ENCODE results near the gene NLK.

Gene NLK

GRCh38 chr17:28141773-28142172 lies 99.3 kb downstream of the NLK start:
- no peak for ATAC-seq
- TF ChIP-seq PPARA (CRISPR knock-in tag; IDR thresholded peaks at IDR 0.05; ENCODE audit: borderline replicate concordance) (no peak), BACH2 (CRISPR knock-in tag; IDR thresholded peaks at IDR 0.05; ENCODE audit: borderline replicate concordance) (no peak), ARNTL (CRISPR knock-in tag; IDR thresholded peaks at IDR 0.05; ENCODE audit: borderline replicate concordance, low read depth) (no peak), TCF4 (CRISPR knock-in tag; IDR thresholded peaks at IDR 0.05; ENCODE audit: borderline replicate concordance) (no peak), CREB5 (CRISPR knock-in tag; IDR thresholded peaks at IDR 0.05; ENCODE audit: low read depth) (no peak), ESRRG (CRISPR knock-in tag; IDR thresholded peaks at IDR 0.05) (no peak), ISL1 (CRISPR knock-in tag; IDR thresholded peaks at IDR 0.05) (no peak), GLIS3 (CRISPR knock-in tag; IDR thresholded peaks at IDR 0.05) (no peak), ZNF8 (CRISPR knock-in tag; IDR thresholded peaks at IDR 0.05) (no peak), CSRNP3 (CRISPR knock-in tag; IDR thresholded peaks at IDR 0.05) (no peak)

- no peak for ATAC-seq
- no peak for TF ChIP-seq CREB5 (CRISPR knock-in tag; IDR thresholded peaks at IDR 0.05; ENCODE audit: low read depth)
- TF ChIP-seq BACH2 (CRISPR knock-in tag; IDR thresholded peaks at IDR 0.05; ENCODE audit: borderline replicate concordance), result no peak
- no peak for TF ChIP-seq ESRRG (CRISPR knock-in tag; IDR thresholded peaks at IDR 0.05)
- TF ChIP-seq CSRNP3 (CRISPR knock-in tag; IDR thresholded peaks at IDR 0.05), result no peak
- no peak for TF ChIP-seq TCF4 (CRISPR knock-in tag; IDR thresholded peaks at IDR 0.05; ENCODE audit: borderline replicate concordance)
- no peak for TF ChIP-seq TSHZ2 (CRISPR knock-in tag; IDR thresholded peaks at IDR 0.05)
These were observed 99.8 kb downstream of the NLK start for GRCh38 chr17:28142305-28142704.

GRCh38 chr17:28144019-28144418 lies 101.5 kb downstream of the NLK start:
- no peak for TF ChIP-seq OSR1 (CRISPR knock-in tag; IDR thresholded peaks at IDR 0.05)
- no peak for TF ChIP-seq ISL1 (CRISPR knock-in tag; IDR thresholded peaks at IDR 0.05)
- ATAC-seq, result no peak

GRCh38 chr17:28145348-28145747 lies 102.9 kb downstream of the NLK start:
- ATAC-seq, result peak; percentile 49; the same call in 2 of the 3 replicates
- TF ChIP-seq ARNTL (CRISPR knock-in tag; IDR thresholded peaks at IDR 0.05; ENCODE audit: borderline replicate concordance, low read depth) (no peak), ZNF70 (CRISPR knock-in tag; IDR thresholded peaks at IDR 0.05) (no peak), ESRRG (CRISPR knock-in tag; IDR thresholded peaks at IDR 0.05) (no peak), ZNF8 (CRISPR knock-in tag; IDR thresholded peaks at IDR 0.05) (no peak), RARB (CRISPR knock-in tag; IDR thresholded peaks at IDR 0.05) (no peak), TSHZ2 (CRISPR knock-in tag; IDR thresholded peaks at IDR 0.05) (no peak), CSDC2 (CRISPR knock-in tag; IDR thresholded peaks at IDR 0.05) (no peak), GLIS3 (CRISPR knock-in tag; IDR thresholded peaks at IDR 0.05) (no peak), ISL1 (CRISPR knock-in tag; IDR thresholded peaks at IDR 0.05) (no peak), CSRNP3 (CRISPR knock-in tag; IDR thresholded peaks at IDR 0.05) (no peak), ZFP3 (CRISPR knock-in tag; IDR thresholded peaks at IDR 0.05) (no peak), OSR1 (CRISPR knock-in tag; IDR thresholded peaks at IDR 0.05) (no peak), ZFP30 (CRISPR knock-in tag; IDR thresholded peaks at IDR 0.05) (no peak), POU6F1 (CRISPR knock-in tag; IDR thresholded peaks at IDR 0.05; ENCODE audit: borderline replicate concordance, low read depth) (no peak), TOX (CRISPR knock-in tag; IDR thresholded peaks at IDR 0.05; ENCODE audit: borderline replicate concordance) (no peak)

Data from SK-N-SH treated with all-trans-retinoic acid at 6 μM for 48 hours (cell line).